Dermis microvascular lymphatic vessel endothelial cell (primary cell): ENCODE results near the gene LAMA2. TPM values are rescaled to one million over a fixed set of nuclear protein-coding genes. Genes with fewer than 3 reads are reported as not detected.
A peak's percentile ranks its signal among the peaks of the same experiment; 100 is the strongest.

Experiments
- DNase-seq, 2 donors: peaks; one replicate each; pipeline versions ENCODE4 v3.0.0 to v3.0.0-alpha.2; 2010; ENCODE audit warnings: low read depth in 2 of 2
- total RNA-seq: library from RNA; depleted of rRNA; stranded (reverse); fragments of >200 nt; gene quantifications from 2 replicates; pipeline ENCODE4 v1.2.1, GENCODE V29; 2014

LAMA2 gene
- total RNA-seq, 1 donor from 2014 or later, result 0.64 TPM

DNA sequence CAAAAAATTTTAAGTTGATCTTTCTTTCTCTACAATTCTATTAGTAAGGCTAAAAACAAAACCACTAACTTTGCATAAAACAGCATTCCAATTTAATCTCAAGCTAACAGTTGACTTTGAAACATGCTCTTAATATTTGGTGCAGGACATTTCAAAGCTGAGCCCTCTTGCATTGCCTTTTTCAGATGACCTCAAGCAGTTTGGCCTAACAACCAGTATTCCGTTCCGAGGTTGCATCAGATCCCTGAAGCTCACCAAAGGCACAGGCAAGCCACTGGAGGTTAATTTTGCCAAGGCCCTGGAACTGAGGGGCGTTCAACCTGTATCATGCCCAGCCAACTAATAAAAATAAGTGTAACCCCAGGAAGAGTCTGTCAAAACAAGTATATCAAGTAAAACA is 633.1 kb downstream of the LAMA2 start:
- no peak for DNase-seq

DNA sequence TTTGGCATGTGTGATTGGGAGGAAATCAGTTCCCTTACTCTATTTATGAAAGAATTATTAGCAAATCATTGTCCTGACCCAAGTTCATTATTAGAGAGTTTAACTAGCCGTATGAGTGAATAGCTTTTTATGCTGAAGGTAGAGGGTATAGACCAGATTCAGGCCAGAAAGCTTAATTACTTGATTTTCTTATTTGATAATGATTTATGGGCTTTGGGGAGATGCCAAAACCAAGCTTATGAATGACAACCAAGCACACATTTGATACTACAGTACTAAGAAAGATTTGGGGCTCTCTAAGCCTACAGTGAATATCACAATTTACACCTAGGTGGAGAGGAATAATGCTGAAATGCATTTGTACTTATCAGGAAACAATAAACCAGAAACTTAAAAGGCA is 633.8 kb downstream of the LAMA2 start:
- DNase-seq, result peak in 1 of 2 donors; percentile 6

DNA sequence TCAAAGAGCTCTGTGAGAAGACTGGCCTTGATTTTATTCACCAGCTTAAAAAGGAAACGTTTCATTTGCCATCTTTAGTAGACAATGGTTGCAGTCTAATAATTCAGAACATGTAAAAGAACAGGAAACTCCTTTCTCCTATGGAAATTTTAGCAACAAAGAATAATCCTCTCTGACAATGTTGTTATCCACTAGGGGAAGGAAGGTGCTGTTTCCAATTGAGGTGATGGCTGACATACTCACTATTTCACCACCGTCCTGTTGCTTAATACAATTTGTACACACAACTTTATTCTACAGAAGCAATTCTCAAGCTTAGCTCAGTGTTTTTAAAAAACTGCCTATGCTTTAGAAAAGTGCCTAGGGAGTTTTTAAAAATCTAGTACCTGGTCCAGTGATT is 634.4 kb downstream of the LAMA2 start:
- peak; percentile 68 for DNase-seq

DNA sequence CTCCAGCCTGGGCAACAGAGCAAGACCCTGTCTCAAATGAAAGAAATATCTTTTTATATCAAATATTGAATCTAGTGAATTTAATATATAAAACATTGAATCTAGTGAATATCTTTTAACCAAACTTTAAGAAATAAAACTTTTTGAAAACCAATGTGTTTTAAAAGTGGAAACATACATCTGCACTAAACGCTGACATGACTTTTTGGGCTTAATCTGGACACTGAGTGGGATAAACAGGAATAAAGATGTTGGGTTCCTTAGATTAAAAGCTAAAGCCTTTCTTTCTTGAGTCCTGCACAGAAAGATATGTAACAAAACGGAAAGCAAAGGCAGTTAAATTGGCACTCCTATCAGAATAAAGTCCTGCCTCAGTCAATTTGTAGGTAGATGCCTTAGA is 636.8 kb downstream of the LAMA2 start:
- DNase-seq, result no peak

DNA sequence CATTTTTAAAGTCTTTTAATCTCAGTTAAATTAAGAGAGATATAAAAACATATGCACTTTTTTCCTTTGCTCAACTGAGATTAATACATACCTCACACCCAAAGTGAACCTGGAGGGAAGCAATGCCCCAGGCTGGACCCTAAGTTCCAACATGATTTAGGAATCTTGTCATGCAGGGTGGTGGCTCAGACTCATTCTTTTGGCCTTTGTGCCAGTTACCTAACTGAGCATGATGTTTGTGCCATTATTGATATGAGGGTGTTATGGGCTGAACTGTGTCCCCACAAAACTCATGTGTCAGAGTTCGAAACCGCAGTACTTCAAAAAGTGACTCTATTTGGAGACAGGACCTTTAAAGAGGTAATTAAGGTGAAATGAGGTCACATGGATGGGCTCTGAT is 639.0 kb downstream of the LAMA2 start:
- DNase-seq, result no peak

DNA sequence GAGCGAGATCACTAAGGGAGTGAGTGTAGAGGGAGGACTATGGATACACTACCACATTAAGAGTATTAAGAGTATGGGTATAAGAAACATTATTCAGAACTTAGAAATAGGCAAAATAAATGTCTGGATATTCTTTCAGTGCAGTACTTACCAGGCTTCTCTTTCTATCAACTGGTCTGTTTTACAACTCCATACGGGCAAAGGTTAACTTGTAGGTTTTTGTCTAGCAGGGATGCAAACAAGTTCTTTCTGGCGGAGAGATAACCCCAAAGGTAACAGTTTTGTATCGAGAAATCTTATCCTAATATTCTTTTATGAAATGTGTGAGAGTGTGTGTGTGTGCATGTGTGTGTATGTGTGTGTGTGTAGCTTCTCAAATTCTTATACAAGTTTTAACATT is 640.9 kb downstream of the LAMA2 start:
- DNase-seq, result no peak

DNA sequence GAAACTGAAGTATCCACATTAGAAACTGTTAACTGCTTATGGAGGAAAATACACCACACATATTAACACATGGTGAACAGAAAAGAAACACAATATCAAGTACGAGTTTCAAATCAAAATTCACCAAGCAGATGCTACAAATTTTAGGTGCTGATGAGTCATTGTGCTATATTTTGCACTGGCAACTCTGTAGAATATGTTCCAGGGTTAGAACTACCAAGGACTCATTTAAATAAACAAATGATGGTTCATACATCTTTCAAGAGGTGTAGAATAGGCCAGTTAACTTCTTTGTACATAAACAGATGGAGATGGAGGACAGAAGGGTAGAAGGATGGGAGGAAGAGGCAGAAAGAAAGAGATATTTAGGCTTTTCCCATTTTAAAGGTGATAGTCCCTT is 642.1 kb downstream of the LAMA2 start:
- no peak for DNase-seq

DNA sequence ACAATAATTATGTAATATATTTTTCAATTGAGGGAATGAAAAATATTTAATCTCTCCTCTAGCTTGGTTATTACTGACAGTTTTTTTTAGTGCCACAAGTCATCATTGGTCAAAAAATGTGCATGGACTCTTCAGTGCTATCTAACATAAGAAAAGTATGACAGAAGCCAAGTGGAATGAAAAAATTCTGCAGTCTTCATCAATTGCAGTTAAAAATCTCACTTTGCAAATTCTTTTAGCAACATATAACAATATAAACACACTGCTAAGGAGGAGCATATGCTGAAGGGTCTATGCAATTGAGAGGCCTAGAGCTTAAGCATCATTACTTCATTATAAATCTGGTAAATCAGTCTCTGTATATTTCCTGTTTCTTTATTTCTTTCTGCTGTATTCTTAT is 652.0 kb downstream of the LAMA2 start:
- no peak for DNase-seq

DNA sequence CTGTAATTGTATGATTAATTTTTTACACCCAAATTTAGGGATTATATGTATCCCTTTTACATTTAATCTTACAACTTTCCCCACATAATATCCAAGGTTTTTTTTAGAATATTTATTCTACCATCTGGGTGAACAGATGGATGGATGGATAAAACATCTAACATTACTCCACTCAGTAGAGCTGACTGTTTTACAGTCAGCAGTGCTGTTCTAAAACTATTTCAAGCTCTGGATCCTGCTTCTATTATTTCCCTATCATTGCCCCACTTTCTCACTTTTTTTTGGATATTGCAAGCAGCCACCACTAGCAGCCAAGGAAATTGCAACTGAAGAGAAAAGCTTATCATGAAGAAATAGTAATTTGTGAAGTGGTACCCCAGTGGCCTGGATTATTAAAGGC is 653.3 kb downstream of the LAMA2 start:
- DNase-seq, result no peak

DNA sequence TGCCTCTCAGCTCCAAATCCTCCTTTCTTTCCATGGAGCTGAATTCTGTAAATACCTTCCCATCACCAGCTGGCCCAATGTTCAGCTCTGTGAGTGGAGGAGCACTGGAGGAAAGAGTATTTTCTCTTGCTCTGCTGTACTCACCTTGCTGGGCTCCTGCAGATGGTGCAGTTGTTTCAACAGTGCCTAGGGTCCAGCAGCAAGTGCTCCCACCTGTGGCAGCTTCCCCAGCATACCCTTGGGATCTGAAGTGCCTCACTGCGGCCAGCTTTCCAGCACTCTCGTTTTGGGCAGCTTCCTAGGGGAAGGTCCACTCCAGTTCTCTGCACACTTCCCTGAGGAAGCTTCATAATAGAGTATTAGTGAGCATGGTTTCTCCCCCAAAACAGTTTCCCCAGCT is 656.1 kb downstream of the LAMA2 start:
- DNase-seq, result no peak

DNA sequence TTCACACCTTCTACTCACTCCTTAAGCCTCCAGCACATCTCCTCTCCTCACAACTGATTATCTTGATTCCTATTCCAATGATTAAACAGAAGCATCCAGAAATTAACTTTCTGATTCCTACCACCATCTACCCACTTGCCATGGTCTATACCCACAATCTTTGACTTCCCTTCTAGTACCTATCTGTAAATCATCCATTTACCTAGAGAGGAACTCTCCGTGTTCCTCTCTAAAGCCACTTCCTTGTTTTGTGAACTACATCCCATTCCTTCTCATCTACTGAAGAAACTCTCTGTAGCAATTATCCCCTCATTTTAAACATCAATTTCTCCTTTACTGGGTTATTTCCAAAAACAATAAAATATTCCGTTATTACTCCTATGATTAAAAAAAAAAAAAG is 659.8 kb downstream of the LAMA2 start:
- no peak for DNase-seq

DNA sequence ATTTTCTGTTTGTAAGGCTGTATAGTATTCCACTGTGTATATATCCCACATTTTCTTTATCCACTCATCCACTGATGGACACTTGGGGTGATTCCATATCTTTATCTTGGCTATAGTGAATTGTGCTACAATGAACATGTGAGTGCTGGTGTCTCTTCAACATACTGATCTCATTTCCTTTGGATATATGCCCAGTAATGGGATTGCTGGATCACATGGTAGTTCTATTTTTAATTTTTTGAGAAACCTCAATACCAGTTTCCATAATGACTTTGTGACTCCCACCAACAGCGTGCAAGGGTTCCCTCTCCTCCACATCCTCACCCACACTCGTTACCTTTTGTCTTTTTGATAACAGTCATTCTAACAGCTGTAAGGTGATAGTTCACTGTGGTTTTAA is 661.0 kb downstream of the LAMA2 start:
- peak; percentile 9 to 50 for DNase-seq

DNA sequence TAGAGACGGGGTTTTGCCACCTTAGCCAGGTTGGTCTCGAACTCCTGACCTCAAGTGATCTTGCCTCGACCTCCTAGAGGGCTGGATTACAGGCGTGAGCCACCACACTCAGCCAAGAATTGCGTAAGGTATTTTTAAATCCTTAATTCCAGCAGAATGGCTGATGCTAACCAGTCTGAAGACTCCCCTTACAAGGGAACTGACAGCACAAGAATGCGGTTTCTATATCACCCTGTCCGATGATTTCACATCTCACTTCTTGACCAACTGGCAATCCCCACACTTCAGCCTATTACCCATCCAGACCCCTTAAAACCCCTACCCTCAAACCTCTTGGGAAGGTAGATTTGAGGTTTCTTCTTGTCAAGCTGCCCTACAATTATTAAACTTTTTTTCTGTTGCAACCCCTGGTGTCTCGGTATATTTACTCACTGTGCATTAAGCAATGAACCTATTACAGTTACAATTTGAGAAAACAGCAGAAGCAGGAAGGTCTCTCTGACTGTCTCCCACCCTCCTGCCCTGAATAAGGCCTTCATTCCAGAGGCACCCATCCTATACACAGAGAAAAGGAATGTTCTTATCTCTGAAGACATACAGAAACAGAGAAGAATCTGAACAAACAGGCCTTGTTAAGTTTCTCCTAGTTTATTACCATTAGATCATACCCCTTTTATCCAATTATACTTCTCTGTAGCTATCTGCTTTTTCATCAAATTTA is 662.1 kb downstream of the LAMA2 start:
- no peak for DNase-seq

DNA sequence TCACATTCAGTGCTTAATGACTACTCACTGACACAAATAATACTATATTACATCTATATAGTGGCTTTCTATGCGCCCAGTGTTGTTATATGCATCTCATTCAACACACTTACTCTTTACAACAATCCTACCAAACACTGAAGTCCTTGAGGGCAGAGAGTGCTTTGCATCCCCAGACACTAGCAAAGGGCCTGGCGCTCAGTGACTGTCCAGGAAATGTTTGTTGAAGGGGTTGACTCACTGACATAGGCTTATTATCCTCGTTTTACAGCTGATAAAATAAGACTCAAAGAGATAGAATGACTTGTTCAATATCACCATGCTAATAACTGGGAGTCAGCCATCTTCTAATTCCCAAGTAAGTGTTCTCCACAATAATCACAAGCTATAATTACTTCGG is 663.8 kb downstream of the LAMA2 start:
- peak in 1 of 2 donors; percentile 43 for DNase-seq

DNA sequence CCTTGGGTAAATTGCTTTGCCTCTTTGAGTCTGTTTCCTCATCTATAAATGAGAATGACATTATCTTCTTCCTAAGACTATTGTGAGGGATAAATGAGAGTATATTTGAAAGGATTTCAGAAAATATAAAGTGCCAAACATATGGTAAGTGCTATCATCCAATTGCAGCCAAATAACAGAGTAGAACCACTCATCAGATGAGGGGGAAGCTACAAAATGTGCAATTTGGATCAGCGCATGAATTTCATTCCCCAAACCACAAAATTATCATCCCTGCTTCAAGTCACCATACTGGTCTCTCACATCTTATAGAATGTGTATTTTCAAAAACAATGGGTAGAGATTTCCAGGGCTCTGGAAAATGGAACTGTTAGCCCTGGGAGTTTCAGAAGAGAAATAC is 668.5 kb downstream of the LAMA2 start:
- DNase-seq, result no peak

DNA sequence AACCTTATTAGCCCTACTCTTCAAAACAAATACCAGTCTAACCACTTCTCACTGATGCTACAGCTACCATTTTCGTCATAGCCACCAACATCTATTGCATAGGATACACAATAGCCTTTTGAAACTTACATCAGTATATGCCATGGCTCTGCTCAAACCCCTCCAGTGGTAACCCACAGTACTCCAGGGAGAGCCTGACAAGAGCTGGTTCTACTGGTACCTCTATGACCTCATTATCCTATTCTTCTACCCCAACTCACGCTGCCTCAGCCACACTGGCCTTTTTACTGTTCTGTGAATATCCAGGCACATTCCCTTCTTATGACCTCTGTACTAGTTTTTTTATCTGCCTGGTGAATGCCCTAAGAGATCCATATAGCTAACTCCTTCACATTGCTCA is 669.5 kb downstream of the LAMA2 start:
- DNase-seq, result no peak

DNA sequence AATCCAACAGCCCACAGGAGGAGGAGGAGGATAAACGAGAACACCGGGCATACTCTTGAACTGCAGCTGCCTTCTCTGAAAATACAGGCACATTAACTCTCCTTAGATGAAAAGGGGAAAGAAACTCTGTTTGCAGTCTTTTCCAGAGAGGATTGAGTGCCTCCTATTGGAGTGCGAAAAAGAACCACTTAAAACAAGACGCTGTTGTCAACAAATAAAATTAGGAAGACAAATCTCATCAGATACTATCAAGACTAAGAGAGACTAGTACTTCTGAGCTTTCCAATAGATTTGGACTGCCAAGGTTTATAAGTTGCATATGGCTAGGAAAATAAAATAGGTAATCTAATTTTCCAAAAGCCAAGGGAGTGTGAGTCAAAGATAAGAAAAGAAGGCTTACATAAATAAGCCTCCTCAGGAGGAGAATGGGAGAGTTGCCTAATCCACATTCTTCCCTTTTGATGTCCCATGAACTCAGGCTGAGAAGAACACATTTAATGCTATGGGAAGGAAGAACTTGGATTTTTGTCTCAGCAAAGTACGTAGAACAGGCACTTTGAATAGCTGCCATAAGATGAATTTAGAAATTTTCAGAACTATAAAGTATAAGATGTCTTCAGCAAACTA is 672.4 kb downstream of the LAMA2 start:
- no peak for DNase-seq

DNA sequence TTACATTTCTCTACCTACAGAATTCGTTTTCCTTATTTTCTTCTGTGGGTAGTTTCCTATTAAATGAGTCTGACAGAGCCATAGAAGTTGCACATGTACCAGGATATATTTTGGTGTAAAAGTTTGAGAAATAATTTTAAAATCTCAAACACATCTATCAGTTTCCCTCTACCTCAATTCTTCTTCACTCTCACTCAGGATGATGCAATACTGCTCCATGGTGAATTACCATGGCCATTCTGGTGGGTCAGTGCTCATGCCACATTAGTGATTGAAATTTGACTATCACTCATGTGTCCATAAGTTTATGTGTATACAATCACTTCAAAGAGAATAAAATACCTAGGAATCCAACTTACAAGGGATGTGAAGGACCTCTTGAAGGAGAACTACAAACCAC is 675.3 kb downstream of the LAMA2 start:
- no peak for DNase-seq

DNA sequence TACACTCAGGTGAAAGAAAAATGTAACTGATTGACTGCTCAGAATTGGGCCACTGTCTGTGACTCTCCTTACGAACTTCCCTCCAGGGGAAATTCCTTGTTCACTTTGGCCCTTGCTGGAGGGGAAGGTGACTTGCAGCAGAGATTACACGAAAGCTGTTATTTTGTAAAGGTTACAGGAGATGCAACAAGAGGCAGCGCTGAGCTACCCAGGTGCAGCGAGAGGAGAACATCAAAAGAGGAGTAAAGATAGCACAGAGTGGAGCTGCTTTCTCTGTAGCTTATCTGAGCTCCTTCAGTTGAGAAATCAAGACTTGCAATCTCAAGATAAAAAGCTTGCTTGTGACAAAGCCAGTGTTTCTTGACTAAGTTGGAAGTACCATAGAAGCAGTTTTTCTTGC is 682.4 kb downstream of the LAMA2 start:
- no peak for DNase-seq

DNA sequence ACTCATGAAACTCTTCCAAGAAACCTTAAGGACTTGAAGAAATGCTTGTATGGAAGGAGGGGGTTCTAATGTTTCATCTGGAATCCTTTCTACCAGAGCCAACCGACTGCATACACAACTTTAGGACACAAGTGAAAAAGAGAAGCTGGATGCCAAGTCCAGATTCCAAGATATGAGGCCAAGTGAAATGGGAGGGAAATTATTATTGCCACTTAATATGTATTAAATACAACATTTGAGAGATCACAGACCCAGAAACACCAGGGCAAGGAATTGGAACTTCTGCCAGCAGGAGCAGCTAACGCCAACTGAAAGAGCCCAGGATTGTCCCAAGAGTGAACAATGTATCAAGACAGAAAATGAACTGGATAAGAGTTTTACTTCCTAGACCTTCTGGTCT is 682.9 kb downstream of the LAMA2 start:
- no peak for DNase-seq
